H1 (cell line): Measurements from ENCODE around the gene MROH2B. TPM values are rescaled to one million over a fixed set of nuclear protein-coding genes. Genes with fewer than 3 reads are reported as not detected.

Experiments
- CTCF ChIA-PET: fragments of 300-600 bp; sonication (Branson Sonifier 250); formaldehyde crosslinking; loops from one replicate; lab custom pipeline; 2021; ENCODE audit not compliant: partially characterized antibody; lab: Charles Lee
- POLR2A ChIA-PET: fragments of 300-600 bp; sonication (Branson Sonifier 250); formaldehyde crosslinking; loops from one replicate; lab custom pipeline; 2021; ENCODE audit warnings: inconsistent platforms; ENCODE audit not compliant: partially characterized antibody; lab: Charles Lee
- DNase-seq, 2 experiments: peaks; one replicate each; pipeline versions ENCODE4 v3.0.0 to v3.0.0-alpha.2; 2010 to 2022; ENCODE audit warnings: low spot score in 2 of 2, low read depth in 1 of 2, mixed read lengths in 1 of 2
- FAIRE-seq: peaks from 2 replicates; lab custom pipeline; 2011; peaks lifted over from hg19 to GRCh38; lab: Jason Lieb, UNC
- H2AFZ ChIP-seq: 2 replicates; pipeline ENCODE4 v1.8.1; 2012; ENCODE audit warnings: low read length, inconsistent platforms
- H2AK5ac ChIP-seq: 2 replicates; pipeline ENCODE4 v1.6.1; 2013; ENCODE audit warnings: low read depth, low read length
- H2BK120ac ChIP-seq: replicated peaks from 2 replicates; pipeline ENCODE3; 2013; ENCODE audit warnings: low read depth, low read length, inconsistent platforms
- H2BK12ac ChIP-seq: 2 replicates; pipeline ENCODE4 v1.6.1; 2013; ENCODE audit warnings: low read depth, low read length
- H2BK15ac ChIP-seq: 2 replicates; pipeline ENCODE4 v1.6.1; 2013; ENCODE audit warnings: low read length
- H2BK20ac ChIP-seq: 2 replicates; pipeline ENCODE4 v1.6.1; 2013; ENCODE audit warnings: low read length
- H2BK5ac ChIP-seq: 2 replicates; pipeline ENCODE4 v1.6.1; 2013; ENCODE audit warnings: low read depth, low read length
- H3K14ac ChIP-seq: 2 replicates; pipeline ENCODE4 v1.6.1; 2013; ENCODE audit warnings: inconsistent platforms; ENCODE audit not compliant: insufficient read length
- H3K18ac ChIP-seq: 2 replicates; pipeline ENCODE4 v1.6.1; 2013; ENCODE audit warnings: low read length; ENCODE audit errors: extremely low read depth
- H3K23ac ChIP-seq: 2 replicates; pipeline ENCODE4 v1.6.1; 2013; ENCODE audit warnings: inconsistent platforms; ENCODE audit not compliant: insufficient read length
- H3K23me2 ChIP-seq: 2 replicates; pipeline ENCODE4 v1.6.1; 2013; ENCODE audit warnings: low read depth, low read length
- H3K27ac ChIP-seq: 2 replicates; pipeline ENCODE4 v1.6.1; 2011; ENCODE audit warnings: low read depth, low read length, inconsistent platforms
- H3K27me3 ChIP-seq, 4 experiments: replicated peaks in 1 of 4; 1 replicate in 1 of 4; 2 replicates in 3 of 4; pipeline versions ENCODE4 v1.6.1 to v1.8.1; 2011 to 2013; ENCODE audit warnings: low read length in 3 of 4, mild to moderate bottlenecking in 3 of 4, inconsistent platforms in 2 of 4, mixed read lengths in 2 of 4, moderate library complexity in 1 of 4; ENCODE audit not compliant: control insufficient read depth in 3 of 4, insufficient read depth in 3 of 4; ENCODE audit errors: extremely low read depth in 1 of 4
- H3K36me3 ChIP-seq, 4 experiments: 2 replicates each; pipeline versions ENCODE4 v1.6.1 to v1.8.1; 2011 to 2013; ENCODE audit warnings: mild to moderate bottlenecking in 4 of 4, low read length in 3 of 4, moderate library complexity in 2 of 4, control low read depth in 1 of 4, inconsistent platforms in 1 of 4; ENCODE audit not compliant: insufficient read depth in 4 of 4, control insufficient read depth in 2 of 4
- H3K4ac ChIP-seq: replicated peaks from 2 replicates; pipeline ENCODE3; 2013; ENCODE audit warnings: low read length, low read depth, mixed read lengths, inconsistent platforms; ENCODE audit not compliant: insufficient read length
- H3K4me1 ChIP-seq, 4 experiments: replicated peaks in 1 of 4; 1 replicate in 1 of 4; 2 replicates in 3 of 4; pipeline versions ENCODE4 v1.6.1 to v1.8.1; 2011 to 2013; ENCODE audit warnings: low read length in 3 of 4, inconsistent platforms in 2 of 4, mixed read lengths in 1 of 4; ENCODE audit not compliant: insufficient read depth in 4 of 4, control insufficient read depth in 3 of 4
- H3K4me2 ChIP-seq, 2 experiments: 2 replicates each; pipeline versions ENCODE4 v1.6.1 to v1.8.1; 2011 to 2013; ENCODE audit warnings: low read depth in 2 of 2, low read length in 2 of 2, control low read depth in 1 of 2, inconsistent platforms in 1 of 2, mild to moderate bottlenecking in 1 of 2; ENCODE audit not compliant: insufficient read depth in 1 of 2
- H3K4me3 ChIP-seq, 4 experiments: fragments of 200-600, 300-600 bp in 1 of 4; sonication (generic), shearing (Covaris generic), sonication (Bioruptor Twin) in 1 of 4; 2 replicates each; pipeline versions ENCODE4 v1.5.1 to v1.8.1; 2011 to 2016; ENCODE audit warnings: low read length in 4 of 4, low read depth in 3 of 4, control low read depth in 2 of 4, inconsistent platforms in 2 of 4, mild to moderate bottlenecking in 2 of 4, mixed read lengths in 1 of 4, moderate library complexity in 1 of 4; ENCODE audit not compliant: insufficient read depth in 2 of 4; ENCODE audit errors: extremely low read depth in 1 of 4
- H3K56ac ChIP-seq: replicated peaks from 2 replicates; pipeline ENCODE3; 2013; ENCODE audit warnings: low read depth, mild to moderate bottlenecking, mixed read lengths, low read length, inconsistent platforms; ENCODE audit not compliant: insufficient read length
- H3K79me1 ChIP-seq: 2 replicates; pipeline ENCODE4 v1.6.1; 2013; ENCODE audit warnings: low read depth, low read length, control low read depth
- H3K79me2 ChIP-seq, 2 experiments: 2 replicates each; pipeline versions ENCODE4 v1.6.1 to v1.8.1; 2012 to 2013; ENCODE audit warnings: low read length in 2 of 2, mild to moderate bottlenecking in 2 of 2, inconsistent platforms in 1 of 2; ENCODE audit not compliant: insufficient read depth in 2 of 2, control insufficient read depth in 1 of 2
- H3K9ac ChIP-seq, 4 experiments: replicated peaks in 1 of 4; 1 replicate in 1 of 4; 2 replicates in 3 of 4; pipeline versions ENCODE4 v1.6.1 to v1.8.1; 2011 to 2013; ENCODE audit warnings: low read depth in 3 of 4, low read length in 3 of 4, control low read depth in 2 of 4, mild to moderate bottlenecking in 2 of 4, moderate library complexity in 2 of 4, inconsistent platforms in 1 of 4; ENCODE audit errors: extremely low read depth in 1 of 4
- H3K9me3 ChIP-seq, 2 experiments: 2 replicates each; pipeline versions ENCODE4 v1.6.1 to v1.8.1; 2012 to 2013; ENCODE audit warnings: mild to moderate bottlenecking in 2 of 2, moderate library complexity in 2 of 2, control low read depth in 1 of 2, inconsistent platforms in 1 of 2, low read depth in 1 of 2, low read length in 1 of 2, mixed read lengths in 1 of 2; ENCODE audit not compliant: insufficient read depth in 2 of 2
- H4K20me1 ChIP-seq, 2 experiments: replicated peaks in 1 of 2; 2 replicates each; pipeline versions ENCODE3 to v1.8.1; 2011 to 2013; ENCODE audit warnings: inconsistent platforms in 2 of 2, low read length in 2 of 2, mild to moderate bottlenecking in 1 of 2; ENCODE audit not compliant: insufficient read depth in 2 of 2, control insufficient read depth in 1 of 2
- H4K5ac ChIP-seq: 2 replicates; pipeline ENCODE4 v1.6.1; 2013; ENCODE audit warnings: low read length, low read depth, mixed read lengths, inconsistent platforms; ENCODE audit not compliant: insufficient read length
- H4K8ac ChIP-seq: 2 replicates; pipeline ENCODE4 v1.8.0; 2013; ENCODE audit warnings: mild to moderate bottlenecking, moderate library complexity, low read length, inconsistent platforms; ENCODE audit not compliant: insufficient read depth; ENCODE audit errors: extremely low read depth
- H4K91ac ChIP-seq: replicated peaks from 2 replicates; pipeline ENCODE3; 2013; ENCODE audit warnings: low read length, mixed read lengths, inconsistent platforms; ENCODE audit not compliant: insufficient read length
- BRCA1 ChIP-seq: IDR thresholded peaks from 2 replicates; pipeline ENCODE4 v1.6.1; 2012; ENCODE audit warnings: low read depth, low read length, improper control_type of control experiment
- CBX5 ChIP-seq: fragments of 300-800, 300-1000 bp; sonication (generic); IDR thresholded peaks from 2 replicates; pipeline ENCODE4 v1.7.1; 2016; ENCODE audit warnings: antibody characterized with exemption, low read length, low read depth
- CHD1 ChIP-seq: IDR thresholded peaks from 2 replicates; pipeline ENCODE4 v1.6.1; 2012; ENCODE audit warnings: low read depth, low read length, improper control_type of control experiment
- EZH2 ChIP-seq: fragments of 200-600 bp; sonication (generic); IDR thresholded peaks from 2 replicates; pipeline ENCODE4 v1.7.1; 2012; ENCODE audit warnings: low read depth, mild to moderate bottlenecking, moderate library complexity, low read length, inconsistent platforms; ENCODE audit not compliant: severe bottlenecking
- MAFK ChIP-seq: IDR thresholded peaks from 2 replicates; pipeline ENCODE4 v1.6.1; 2012; ENCODE audit warnings: low read depth, mild to moderate bottlenecking, improper control_type of control experiment, low read length
- PHF8 ChIP-seq: fragments of 200-600 bp; sonication (generic); conservative IDR thresholded peaks from 2 replicates; pipeline ENCODE4 v1.7.1; 2012; ENCODE audit warnings: low read depth, mild to moderate bottlenecking, inconsistent platforms, low read length, moderate library complexity
- POLR2A ChIP-seq, 2 experiments: IDR thresholded peaks; 1 replicate in 1 of 2; 2 replicates in 1 of 2; pipeline ENCODE4 v1.6.1; 2011; ENCODE audit warnings: low read depth in 2 of 2, low read length in 2 of 2, mild to moderate bottlenecking in 2 of 2; ENCODE audit errors: control extremely low read depth in 1 of 2
- POLR2AphosphoS5 ChIP-seq: IDR thresholded peaks from 2 replicates; pipeline ENCODE4 v1.6.1; 2011; ENCODE audit warnings: low read depth, low read length
- RBBP5 ChIP-seq: IDR thresholded peaks from 2 replicates; pipeline ENCODE4 v1.7.1; 2012; ENCODE audit warnings: low read depth, mild to moderate bottlenecking, inconsistent platforms, low read length, moderate library complexity, borderline replicate concordance
- RFX5 ChIP-seq: IDR thresholded peaks from 2 replicates; pipeline ENCODE4 v1.6.1; 2011; ENCODE audit warnings: low read depth, low read length, improper control_type of control experiment, borderline replicate concordance
- SUZ12 ChIP-seq: fragments of 200-600 bp; sonication (generic); IDR thresholded peaks from 2 replicates; pipeline ENCODE4 v1.6.1; 2012; ENCODE audit warnings: mild to moderate bottlenecking, inconsistent platforms, low read length, moderate library complexity, mixed read lengths
- TCF12 ChIP-seq: IDR thresholded peaks from 2 replicates; pipeline ENCODE4 v1.6.1; 2011; ENCODE audit warnings: low read depth, mild to moderate bottlenecking, low read length
- WGBS, 2 experiments: shearing (Covaris generic) in 1 of 2; methylation state at CpG; one replicate each; pipeline versions ENCODE4 v1.1.6 to v1.1.7; 2013 to 2015; ENCODE audit warnings: low lambda C conversion rate in 2 of 2, mixed read lengths in 2 of 2, inconsistent platforms in 1 of 2, low coverage in 1 of 2, missing lambda C conversion rate in 1 of 2; ENCODE audit not compliant: insufficient replicate concordance in 2 of 2, insufficient coverage in 1 of 2, insufficient read length in 1 of 2; ENCODE audit errors: extremely low coverage in 1 of 2, missing lambda C conversion rate in 1 of 2; 5-methylcytosine and 5-hydroxymethylcytosine counted together
- polyA plus RNA-seq, 7 experiments: library from polyadenylated mRNA; depleted of rRNA in 3 of 7; stranded (reverse) in 5 of 7; unstranded in 2 of 7; fragments of >200 nt in 5 of 7; fragments of 200-250 nt in 2 of 7; gene quantifications; 1 replicate in 5 of 7; 2 replicates in 1 of 7; 4 replicates in 1 of 7; pipeline versions ENCODE4 v1.2.1 to v1.2.3, GENCODE V29; 2011 to 2013; ENCODE audit warnings: missing spikeins in 2 of 7, mixed read lengths in 2 of 7
- total RNA-seq: library from RNA; stranded (reverse); fragmentation: NEBNext Ultra II Directional; extraction: Animal tissue kit (Norgen Biotek cat#: 25700); gene quantifications from 2 replicates; pipeline ENCODE4 v1.2.1, GENCODE V29; 2021

Gene MROH2B
- total and polyA plus RNA-seq, 2 of the 8 experiments (the other 6 are each of a cell fraction or from before 2014, with no cell fraction given), result not detected

- Histone ChIP-seq H4K20me1 (no peaks in the 10 kb centered on the region), H2BK12ac (no peak overlapping the region), H3K56ac (no peak overlapping the region), H3K4me1 (no peaks in the 10 kb centered on the region), H2BK15ac (no peak overlapping the region), H3K4me3 (no peak overlapping the region), H3K9me3 (peaks cover 3 to 6% of the 10 kb centered on the region in 2 experiments; a peak in 1 of 4 replicates), H3K4me2 (no peak overlapping the region), H4K5ac (no peak overlapping the region), H3K79me1 (no peaks in the 10 kb centered on the region), H2BK5ac (no peak overlapping the region), H3K36me3 (peaks cover 0 to 4% (median 0%) of the 10 kb centered on the region in 4 experiments; a peak in 1 of 8 replicates), H3K23me2 (no peaks in the 10 kb centered on the region), H3K14ac (no peak overlapping the region), H2AFZ (no peak overlapping the region), H3K9ac (no peak overlapping the region), H2BK120ac (no peak overlapping the region), H4K8ac (no peak overlapping the region), H3K27ac (no peak overlapping the region), H2AK5ac (no peak overlapping the region), H3K4ac (no peak overlapping the region), H2BK20ac (no peak overlapping the region), H3K23ac (no peak overlapping the region), H3K79me2 (no peaks in the 10 kb centered on the region), H4K91ac (no peak overlapping the region), H3K27me3 (no peaks in the 10 kb centered on the region), H3K18ac (no peak overlapping the region)
- 98% methylated on average over 8 of the region's 8 CpGs; no CpG with 5 or more reads in 1 of the 2 experiments for WGBS, 2 experiments
- CTCF ChIA-PET, result interaction anchor here (1.0 kb wide), 1 partner anchor 98 kb away, joined by 3 read pairs; no protein-coding TSS in a partner anchor
- FAIRE-seq (no peak), DNase-seq (no peak)
- TF ChIP-seq EZH2, result no peak
- TF ChIP-seq RBBP5, result no peak
- TF ChIP-seq SUZ12, result no peak
- no peak for TF ChIP-seq MAFK
- TF ChIP-seq CHD1, result no peak
- TF ChIP-seq BRCA1, result no peak
- no peak for TF ChIP-seq POLR2AphosphoS5
- TF ChIP-seq PHF8, result no peak
- TF ChIP-seq CBX5, result no peak
- TF ChIP-seq POLR2A (IDR thresholded peaks at IDR 0.05; ENCODE audit: control extremely low read depth in 1 of 2, low read depth in 2 of 2, low read length in 2 of 2), result no peak
- no peak for TF ChIP-seq TCF12
- no peak for TF ChIP-seq RFX5
- POLR2A ChIA-PET, result no interaction called here
These were observed 49.5 kb upstream of the MROH2B start for GRCh38 chr5:41120600-41120999.
